Uterus (tissue), 2 donors: Measurements from ENCODE around the gene BRDT.

Source experiments
- CTCF ChIP-seq, 4 experiments: fragments of 200-600 bp in 2 of 4; fragments of 450-650 bp in 2 of 4; sonication (generic) in 2 of 4; IDR thresholded peaks; one replicate each; pipeline ENCODE4 v1.5.1; 2016 to 2019; ENCODE audit warnings: antibody characterized with exemption in 4 of 4, mild to moderate bottlenecking in 2 of 4, moderate library complexity in 1 of 4
- POLR2A ChIP-seq, 2 donors: fragments of 450-650 bp; IDR thresholded peaks; one replicate each; pipeline ENCODE4 v1.6.1; 2016; ENCODE audit warnings: antibody characterized with exemption in 2 of 2, mild to moderate bottlenecking in 1 of 2, moderate library complexity in 1 of 2

- TF ChIP-seq POLR2A (IDR thresholded peaks at IDR 0.05) (no peak), CTCF (IDR thresholded peaks at IDR 0.05) (no peak)
Measured at GRCh38 chr1:91949356-91949699, at the start of gene BRDT.
